CD14-positive monocyte (primary cell): ENCODE measurements around the gene RNF227. TPM values are rescaled to one million over a fixed set of nuclear protein-coding genes. Genes with fewer than 3 reads are reported as not detected.

ENCODE experiments used
- DNase-seq, 3 donors: peaks; one replicate each; pipeline ENCODE4 v3.0.0-alpha.2; 2011 to 2022
- H2AFZ ChIP-seq: 2 replicates; pipeline ENCODE4 v1.6.0; 2012; ENCODE audit warnings: mild to moderate bottlenecking, low read depth, low read length, inconsistent platforms; ENCODE audit not compliant: insufficient read depth, poor library complexity, severe bottlenecking
- H3K27ac ChIP-seq, 2 donors: 1 replicate in 1 of 2; 2 replicates in 1 of 2; pipeline ENCODE4 v1.5.1; 2012 to 2013; ENCODE audit warnings: low read length in 2 of 2, control low read depth in 1 of 2, inconsistent platforms in 1 of 2, low read depth in 1 of 2, mild to moderate bottlenecking in 1 of 2
- H3K27me3 ChIP-seq, 2 donors: one replicate each; pipeline versions ENCODE4 v1.6.0 to v1.6.1; 2011 to 2013; ENCODE audit warnings: low read length in 2 of 2; ENCODE audit not compliant: control insufficient read depth in 2 of 2, insufficient read depth in 2 of 2
- H3K36me3 ChIP-seq, 2 donors: replicated peaks in 1 of 2; 1 replicate in 1 of 2; 2 replicates in 1 of 2; pipeline versions ENCODE4 v1.5.1 to v1.6.1; 2012 to 2013; ENCODE audit warnings: low read length in 2 of 2, control low read depth in 1 of 2, inconsistent platforms in 1 of 2, mild to moderate bottlenecking in 1 of 2; ENCODE audit not compliant: insufficient read depth in 2 of 2, control insufficient read depth in 1 of 2
- H3K4me1 ChIP-seq, 2 donors: 1 replicate in 1 of 2; 2 replicates in 1 of 2; pipeline versions ENCODE4 v1.5.1 to v1.6.1; 2012 to 2013; ENCODE audit warnings: low read length in 2 of 2, control low read depth in 1 of 2, inconsistent platforms in 1 of 2, mild to moderate bottlenecking in 1 of 2, moderate library complexity in 1 of 2; ENCODE audit not compliant: insufficient read depth in 2 of 2, control insufficient read depth in 1 of 2
- H3K4me2 ChIP-seq: replicated peaks from 2 replicates; pipeline ENCODE3; 2012; ENCODE audit warnings: low read length, moderate library complexity, mild to moderate bottlenecking; ENCODE audit not compliant: poor library complexity, severe bottlenecking; ENCODE audit errors: extremely low read depth
- H3K4me3 ChIP-seq, 3 experiments: fragments of 200-600 bp in 1 of 3; sonication (generic) in 1 of 3; replicated peaks in 1 of 3; 1 replicate in 2 of 3; 2 replicates in 1 of 3; pipeline ENCODE4 v1.5.1; 2011 to 2013; ENCODE audit warnings: low read length in 3 of 3, mild to moderate bottlenecking in 3 of 3, control low read depth in 2 of 3, low read depth in 2 of 3, inconsistent platforms in 1 of 3, moderate library complexity in 1 of 3
- H3K79me2 ChIP-seq: 2 replicates; pipeline ENCODE4 v1.6.0; 2012; ENCODE audit warnings: mild to moderate bottlenecking, control low read depth, inconsistent platforms, low read length, moderate library complexity; ENCODE audit not compliant: insufficient read depth
- H3K9ac ChIP-seq: 2 replicates; pipeline ENCODE4 v1.6.0; 2017; ENCODE audit warnings: low read length, mild to moderate bottlenecking; ENCODE audit not compliant: insufficient read depth, poor library complexity, severe bottlenecking
- H3K9me3 ChIP-seq, 2 donors: replicated peaks in 1 of 2; 1 replicate in 1 of 2; 2 replicates in 1 of 2; pipeline versions ENCODE4 v1.5.1 to v1.6.1; 2012 to 2013; ENCODE audit warnings: low read length in 2 of 2, control low read depth in 1 of 2; ENCODE audit not compliant: control insufficient read depth in 1 of 2, insufficient read depth in 1 of 2
- H4K20me1 ChIP-seq: 2 replicates; pipeline ENCODE4 v1.6.0; 2012; ENCODE audit warnings: mild to moderate bottlenecking, low read length, control low read depth, moderate library complexity; ENCODE audit not compliant: insufficient read depth
- H3K27ac Mint-ChIP-seq, 7 donors: one replicate each; pipeline ENCODE4 v1.8.0; 2020; ENCODE audit warnings: mild to moderate bottlenecking in 7 of 7, mixed read lengths in 7 of 7, moderate library complexity in 6 of 7, inconsistent platforms in 2 of 7
- H3K27me3 Mint-ChIP-seq, 3 donors: one replicate each; pipeline ENCODE4 v1.8.0; 2021 to 2022; ENCODE audit warnings: low read depth in 3 of 3, mild to moderate bottlenecking in 3 of 3, mixed read lengths in 3 of 3, moderate library complexity in 3 of 3, inconsistent platforms in 1 of 3
- H3K36me3 Mint-ChIP-seq, 2 donors: one replicate each; pipeline ENCODE4 v1.8.0; 2020; ENCODE audit warnings: mixed read lengths in 2 of 2, inconsistent platforms in 1 of 2, mild to moderate bottlenecking in 1 of 2
- H3K4me1 Mint-ChIP-seq: one replicate; pipeline ENCODE4 v1.8.0; 2020; ENCODE audit warnings: mild to moderate bottlenecking, mixed read lengths
- H3K4me3 Mint-ChIP-seq, 2 donors: one replicate each; pipeline ENCODE4 v1.8.0; 2020; ENCODE audit warnings: mild to moderate bottlenecking in 2 of 2, mixed read lengths in 2 of 2, moderate library complexity in 1 of 2
- H3K9me3 Mint-ChIP-seq, 7 donors: one replicate each; pipeline ENCODE4 v1.8.0; 2020 to 2022; ENCODE audit warnings: mixed read lengths in 7 of 7, mild to moderate bottlenecking in 6 of 7, moderate library complexity in 6 of 7, inconsistent platforms in 2 of 7
- WGBS: methylation state at CpG from one replicate; pipeline ENCODE4 v1.1.5; 2013; ENCODE audit warnings: missing lambda C conversion rate; ENCODE audit not compliant: insufficient coverage; 5-methylcytosine and 5-hydroxymethylcytosine counted together
- intact Hi-C, 2 donors: fragments of 100-400 bp; cut with micrococcal nuclease; formaldehyde crosslinking; loops; one replicate each; pipeline versions ENCODE4 v1.15.0 to v1.15.1; 2023
- polyA plus RNA-seq, 3 donors: library from polyadenylated mRNA; depleted of rRNA in 1 of 3; unstranded in 2 of 3; stranded (reverse) in 1 of 3; fragments of 300-500 nt in 2 of 3; fragments of >200 nt in 1 of 3; fragmentation: Illumina TruSeq in 2 of 3; gene quantifications; 1 replicate in 2 of 3; 2 replicates in 1 of 3; pipeline ENCODE4 v1.2.3, GENCODE V29; 2012 to 2021
- TF ChIP-seq, protein P1 (sequence below): fragments of 200-600 bp; IDR thresholded peaks from one replicate; pipeline ENCODE4 v1.8.0; 2022; ENCODE audit warnings: antibody characterized with exemption, mild to moderate bottlenecking

The RNF227 gene
- polyA plus RNA-seq, 3 donors = 0.59 to 6.7 (median 1.3) TPM

GRCh38 chr17:7894226-7894625, 21.9 kb downstream of the RNF227 start:
- Mint-ChIP-seq H3K9me3 (no peaks in the 10 kb centered on the region), H3K4me1 (peaks cover 15% of the 10 kb centered on the region), H3K27ac (peak overlapping the region in 3 of 7 donors; percentile 15 to 56 (median 53)), H3K27me3 (peaks cover 0 to 1% (median 1%) of the 10 kb centered on the region in 3 donors), H3K36me3 (peaks cover 76 to 89% of the 10 kb centered on the region in 2 donors), H3K4me3 (no peak overlapping the region)
- intact Hi-C loops = no loop called here
- Histone ChIP-seq H3K27me3 (no peaks in the 10 kb centered on the region), H3K9me3 (no peaks in the 10 kb centered on the region), H3K4me2 (no peak overlapping the region), H3K4me3 (no peak overlapping the region), H2AFZ (no peak overlapping the region), H3K4me1 (peaks cover 22 to 25% of the 10 kb centered on the region in 2 donors), H3K27ac (no peak overlapping the region), H3K9ac (no peak overlapping the region), H3K36me3 (peaks cover 55 to 89% of the 10 kb centered on the region in 2 donors), H3K79me2 (peaks cover 40% of the 10 kb centered on the region), H4K20me1 (peaks cover 4% of the 10 kb centered on the region)
- WGBS = 97% methylated on average over 5 of the region's 9 CpGs
- no peak for DNase-seq
- TF ChIP-seq, protein P1, sequence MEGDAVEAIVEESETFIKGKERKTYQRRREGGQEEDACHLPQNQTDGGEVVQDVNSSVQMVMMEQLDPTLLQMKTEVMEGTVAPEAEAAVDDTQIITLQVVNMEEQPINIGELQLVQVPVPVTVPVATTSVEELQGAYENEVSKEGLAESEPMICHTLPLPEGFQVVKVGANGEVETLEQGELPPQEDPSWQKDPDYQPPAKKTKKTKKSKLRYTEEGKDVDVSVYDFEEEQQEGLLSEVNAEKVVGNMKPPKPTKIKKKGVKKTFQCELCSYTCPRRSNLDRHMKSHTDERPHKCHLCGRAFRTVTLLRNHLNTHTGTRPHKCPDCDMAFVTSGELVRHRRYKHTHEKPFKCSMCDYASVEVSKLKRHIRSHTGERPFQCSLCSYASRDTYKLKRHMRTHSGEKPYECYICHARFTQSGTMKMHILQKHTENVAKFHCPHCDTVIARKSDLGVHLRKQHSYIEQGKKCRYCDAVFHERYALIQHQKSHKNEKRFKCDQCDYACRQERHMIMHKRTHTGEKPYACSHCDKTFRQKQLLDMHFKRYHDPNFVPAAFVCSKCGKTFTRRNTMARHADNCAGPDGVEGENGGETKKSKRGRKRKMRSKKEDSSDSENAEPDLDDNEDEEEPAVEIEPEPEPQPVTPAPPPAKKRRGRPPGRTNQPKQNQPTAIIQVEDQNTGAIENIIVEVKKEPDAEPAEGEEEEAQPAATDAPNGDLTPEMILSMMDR = no peak

GRCh38 chr17:7893187-7893880, 22.8 kb downstream of the RNF227 start:
- DNase-seq = no peak
- Histone ChIP-seq H3K4me2 (no peak overlapping the region), H3K36me3 (peaks cover 46 to 80% of the 10 kb centered on the region in 2 donors), H3K9me3 (no peaks in the 10 kb centered on the region), H3K27me3 (no peaks in the 10 kb centered on the region), H3K4me1 (peaks cover 31 to 34% of the 10 kb centered on the region in 2 donors), H3K27ac (no peak overlapping the region), H3K9ac (no peak overlapping the region), H4K20me1 (peaks cover 12% of the 10 kb centered on the region), H2AFZ (no peak overlapping the region), H3K4me3 (no peak overlapping the region), H3K79me2 (peaks cover 49% of the 10 kb centered on the region)
- peaks cover 0 to 1% (median 1%) of the 10 kb centered on the region in 3 donors for H3K27me3 Mint-ChIP-seq
- WGBS = 100% methylated on average over 4 of the region's 15 CpGs
- peak overlapping the region in 3 of 7 donors; percentile 53 to 56 (median 54) for H3K27ac Mint-ChIP-seq
- intact Hi-C loops = no loop called here
- no peak overlapping the region for H3K4me3 Mint-ChIP-seq
- TF ChIP-seq, protein P1 = no peak
- peaks cover 67 to 80% of the 10 kb centered on the region in 2 donors for H3K36me3 Mint-ChIP-seq
- no peaks in the 10 kb centered on the region for H3K9me3 Mint-ChIP-seq
- H3K4me1 Mint-ChIP-seq = peaks cover 15% of the 10 kb centered on the region
